Kidney epithelial cell (primary cell): ENCODE results near the gene SCN3B. TPM values are rescaled to one million over a fixed set of nuclear protein-coding genes. Genes with fewer than 3 reads are reported as not detected.

Experiments used
- DNase-seq: peaks from one replicate; pipeline ENCODE4 v3.0.0-alpha.2; 2010; ENCODE audit warnings: low read depth
- H3K27me3 ChIP-seq: 2 replicates; pipeline ENCODE4 v1.6.0; 2011; ENCODE audit warnings: low read length; ENCODE audit not compliant: control insufficient read depth, insufficient read depth
- H3K36me3 ChIP-seq: 2 replicates; pipeline ENCODE4 v1.5.1; 2011; ENCODE audit warnings: low read length; ENCODE audit not compliant: control insufficient read depth, insufficient read depth
- H3K4me3 ChIP-seq: 2 replicates; pipeline ENCODE4 v1.5.1; 2011; ENCODE audit warnings: low read depth, mild to moderate bottlenecking, control low read depth, low read length
- CTCF ChIP-seq: IDR thresholded peaks from 2 replicates; pipeline ENCODE4 v1.5.1; 2011; ENCODE audit warnings: mild to moderate bottlenecking, moderate library complexity, low read length, control low read depth, inconsistent platforms; ENCODE audit not compliant: insufficient read depth, poor library complexity, severe bottlenecking
- total RNA-seq: library from RNA; depleted of rRNA; stranded (reverse); fragments of >200 nt; gene quantifications from 2 replicates; pipeline ENCODE4 v1.2.3, GENCODE V29; 2015

Gene SCN3B
- total RNA-seq, 1 donor from 2014 or later = 2.1 TPM

GRCh38 chr11:123659311-123659710, 4.9 kb upstream of the SCN3B start:
- no peak overlapping the region for H3K4me3 ChIP-seq
- no peaks in the 10 kb centered on the region for H3K27me3 ChIP-seq
- TF ChIP-seq CTCF = no peak
- H3K36me3 ChIP-seq = no peaks in the 10 kb centered on the region
- DNase-seq = no peak

GRCh38 chr11:123653827-123654565, 428 bp downstream of the SCN3B start:
- peak overlapping the region; percentile 68 for H3K4me3 ChIP-seq
- peak; percentile 22 for TF ChIP-seq CTCF
- peaks cover 16% of the 10 kb centered on the region for H3K27me3 ChIP-seq
- peak; percentile 12 for DNase-seq
- no peaks in the 10 kb centered on the region for H3K36me3 ChIP-seq

GRCh38 chr11:123653483-123653826, 969 bp downstream of the SCN3B start:
- H3K4me3 ChIP-seq = no peak overlapping the region
- TF ChIP-seq CTCF = no peak
- H3K27me3 ChIP-seq = peaks cover 16% of the 10 kb centered on the region
- H3K36me3 ChIP-seq = no peaks in the 10 kb centered on the region
- no peak for DNase-seq

DNA sequence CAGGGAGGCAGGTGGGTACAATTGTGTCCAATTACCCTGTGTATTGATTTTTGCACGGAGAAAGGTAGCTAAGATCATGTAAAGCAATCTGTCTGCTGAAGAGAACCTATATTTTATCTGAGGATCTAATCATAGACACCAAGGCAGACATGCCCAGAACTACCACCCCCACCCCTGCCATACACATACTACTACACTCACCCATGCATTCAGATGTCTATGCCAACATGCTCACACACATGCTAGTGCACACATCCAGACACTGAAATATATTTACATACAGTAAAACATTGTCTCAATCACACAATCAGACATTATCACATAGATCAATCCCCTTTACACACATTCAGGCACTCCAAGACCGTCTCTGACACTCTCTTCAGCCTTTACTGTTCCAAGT, 1.8 kb downstream of the SCN3B start:
- no peaks in the 10 kb centered on the region for H3K36me3 ChIP-seq
- H3K4me3 ChIP-seq = no peak overlapping the region
- TF ChIP-seq CTCF = no peak
- H3K27me3 ChIP-seq = peaks cover 16% of the 10 kb centered on the region
- no peak for DNase-seq

DNA sequence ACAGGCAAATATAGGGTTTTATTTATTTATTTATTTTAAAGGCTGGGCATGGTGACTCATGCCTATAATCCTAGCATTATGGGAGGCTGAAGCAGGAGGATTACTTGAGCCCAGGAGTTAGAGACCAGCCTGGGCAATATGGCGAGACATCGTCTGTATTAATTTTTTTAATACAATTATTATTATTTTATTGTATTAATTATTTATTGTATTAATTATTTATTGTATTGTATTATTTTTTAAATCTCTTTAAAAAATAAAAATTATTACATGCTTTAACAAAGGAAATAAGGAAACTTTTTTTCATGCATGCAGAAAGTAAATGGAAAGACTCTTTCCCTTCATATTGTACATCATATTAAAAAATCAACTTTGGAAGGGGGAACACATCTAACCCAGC, 3.5 kb downstream of the SCN3B start:
- H3K27me3 ChIP-seq = peaks cover 16% of the 10 kb centered on the region

More for the DNA sequence above, 3.5 kb downstream of the SCN3B start:
- no peak for DNase-seq
- Histone ChIP-seq H3K4me3 (no peak overlapping the region), H3K36me3 (no peaks in the 10 kb centered on the region)
- TF ChIP-seq CTCF = no peak
